A673 (cell line): ENCODE data around the gene MYOZ2.

ENCODE experiments used
- EZH2 ChIP-seq: fragments of 200-600 bp; sonication (generic); IDR thresholded peaks from 2 replicates; pipeline ENCODE4 v1.6.1; 2017; ENCODE audit warnings: borderline replicate concordance, low read depth, mild to moderate bottlenecking, mixed read lengths, antibody characterized with exemption, low read length; ENCODE audit not compliant: poor library complexity, severe bottlenecking
- TF ChIP-seq, protein P1 (sequence below): fragments of 300-800, 200-600 bp; sonication (generic); conservative IDR thresholded peaks from 2 replicates; pipeline ENCODE4 v1.5.1; 2017; ENCODE audit warnings: low read depth, mild to moderate bottlenecking, antibody characterized with exemption, low read length, moderate library complexity, mixed read lengths

DNA sequence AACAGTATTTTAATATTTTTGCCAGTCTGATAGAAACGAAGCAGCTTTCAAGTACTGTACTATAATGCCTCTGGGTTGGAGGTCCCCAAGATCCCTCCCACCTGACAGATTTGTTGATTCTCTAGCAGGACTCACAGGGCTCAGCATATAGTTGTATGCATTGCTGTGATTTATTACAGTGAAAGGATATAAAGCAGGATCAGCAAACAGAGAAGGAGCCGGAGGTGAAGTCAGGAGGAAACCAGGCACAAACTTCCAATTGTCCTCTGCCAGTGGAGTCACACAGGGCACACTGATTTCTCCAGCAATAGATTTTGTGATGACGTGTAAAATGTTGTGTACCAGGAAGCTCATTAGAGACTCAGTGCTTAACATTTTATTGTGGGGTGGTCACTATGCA lies 95.9 kb downstream of the MYOZ2 start:
- TF ChIP-seq, protein P1, sequence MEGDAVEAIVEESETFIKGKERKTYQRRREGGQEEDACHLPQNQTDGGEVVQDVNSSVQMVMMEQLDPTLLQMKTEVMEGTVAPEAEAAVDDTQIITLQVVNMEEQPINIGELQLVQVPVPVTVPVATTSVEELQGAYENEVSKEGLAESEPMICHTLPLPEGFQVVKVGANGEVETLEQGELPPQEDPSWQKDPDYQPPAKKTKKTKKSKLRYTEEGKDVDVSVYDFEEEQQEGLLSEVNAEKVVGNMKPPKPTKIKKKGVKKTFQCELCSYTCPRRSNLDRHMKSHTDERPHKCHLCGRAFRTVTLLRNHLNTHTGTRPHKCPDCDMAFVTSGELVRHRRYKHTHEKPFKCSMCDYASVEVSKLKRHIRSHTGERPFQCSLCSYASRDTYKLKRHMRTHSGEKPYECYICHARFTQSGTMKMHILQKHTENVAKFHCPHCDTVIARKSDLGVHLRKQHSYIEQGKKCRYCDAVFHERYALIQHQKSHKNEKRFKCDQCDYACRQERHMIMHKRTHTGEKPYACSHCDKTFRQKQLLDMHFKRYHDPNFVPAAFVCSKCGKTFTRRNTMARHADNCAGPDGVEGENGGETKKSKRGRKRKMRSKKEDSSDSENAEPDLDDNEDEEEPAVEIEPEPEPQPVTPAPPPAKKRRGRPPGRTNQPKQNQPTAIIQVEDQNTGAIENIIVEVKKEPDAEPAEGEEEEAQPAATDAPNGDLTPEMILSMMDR = no peak
- TF ChIP-seq EZH2 = no peak
